Naive thymus-derived CD8-positive, alpha-beta T cell (primary cell): ENCODE data around the gene SSB. TPM values are rescaled to one million over a fixed set of nuclear protein-coding genes. Genes with fewer than 3 reads are reported as not detected.
A peak's percentile ranks its signal among the peaks of the same experiment; 100 is the strongest.
"Not testable (repeated sequence)": the region's sequence is repeated elsewhere in the genome, so short reads cannot be mapped to it uniquely, and the experiment has no call there.

Experiments used
- ATAC-seq, 2 donors: fragments of 150-1000 bp; cut with Tn5 transposase in 1 of 2; sonication (Bioruptor Pico), chemical (Tn5 transposase) in 1 of 2; 1 replicate in 1 of 2; 2 replicates in 1 of 2; pipeline ENCODE4 v1.10.0; 2021; ENCODE audit warnings: mild to moderate bottlenecking in 2 of 2, moderate library complexity in 2 of 2
- POLR2A ChIA-PET: fragments of 350-600 bp; sonication (Branson Sonifier 250); formaldehyde crosslinking; loops from one replicate; lab custom pipeline; 2021; ENCODE audit warnings: antibody characterized with exemption; lab: Charles Lee
- DNase-seq, 10 donors: peaks; one replicate each; pipeline versions ENCODE4 v3.0.0 to v3.0.0-alpha.2; 2020 to 2022
- H3K27ac Mint-ChIP-seq, 10 donors: one replicate each; pipeline ENCODE4 v1.8.0; 2020 to 2022; ENCODE audit warnings: mild to moderate bottlenecking in 10 of 10, mixed read lengths in 10 of 10, moderate library complexity in 4 of 10, inconsistent platforms in 1 of 10
- H3K27me3 Mint-ChIP-seq, 5 donors: one replicate each; pipeline ENCODE4 v1.8.0; 2021 to 2022; ENCODE audit warnings: mixed read lengths in 5 of 5
- H3K36me3 Mint-ChIP-seq, 3 donors: one replicate each; pipeline ENCODE4 v1.8.0; 2020 to 2022; ENCODE audit warnings: mixed read lengths in 3 of 3, mild to moderate bottlenecking in 2 of 3, inconsistent platforms in 1 of 3
- H3K4me1 Mint-ChIP-seq, 4 donors: one replicate each; pipeline ENCODE4 v1.8.0; 2021 to 2022; ENCODE audit warnings: mixed read lengths in 4 of 4
- H3K4me3 Mint-ChIP-seq, 10 donors: one replicate each; pipeline ENCODE4 v1.8.0; 2020 to 2022; ENCODE audit warnings: mild to moderate bottlenecking in 10 of 10, mixed read lengths in 10 of 10, moderate library complexity in 6 of 10, inconsistent platforms in 1 of 10
- H3K9me3 Mint-ChIP-seq, 9 donors: one replicate each; pipeline ENCODE4 v1.8.0; 2020 to 2022; ENCODE audit warnings: mixed read lengths in 9 of 9, mild to moderate bottlenecking in 3 of 9, inconsistent platforms in 1 of 9, moderate library complexity in 1 of 9
- polyA plus RNA-seq, 3 donors: library from polyadenylated mRNA; unstranded; fragments of 300-500 nt; fragmentation: Illumina TruSeq; gene quantifications; one replicate each; pipeline ENCODE4 v1.2.3, GENCODE V29; 2021
- total RNA-seq, 8 experiments: library from RNA in 2 of 8; stranded (reverse) in 2 of 8; gene quantifications; one replicate each; pipeline ENCODE4 v1.2.3 and lab custom pipeline; 2021 to 2026

SSB gene
- total and polyA plus RNA-seq, 5 experiments from 2014 or later, result 110 to 153 (median 124) TPM

DNA sequence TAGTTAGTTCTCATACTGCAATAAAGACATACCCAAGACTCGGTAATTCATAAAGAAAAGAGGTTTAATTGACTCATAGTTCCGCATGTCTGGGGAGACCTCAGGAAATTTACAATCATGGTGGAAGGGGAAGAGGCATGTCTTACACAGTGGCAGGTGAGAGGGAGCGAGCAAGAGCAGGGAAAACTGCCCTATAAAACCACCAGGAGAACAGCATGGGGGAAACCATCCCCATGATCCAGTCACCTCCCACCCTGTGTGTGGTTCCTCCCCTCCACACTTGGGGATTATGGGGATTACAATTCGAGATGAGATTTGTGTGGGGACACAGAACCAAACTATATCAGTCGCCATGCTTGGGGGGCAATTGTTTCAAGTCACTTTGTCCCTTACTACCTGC is 1.1 kb upstream of the SSB start:
- H3K27ac Mint-ChIP-seq, result peak overlapping the region in 9 of 10 donors; percentile 33 to 92 (median 69)
- DNase-seq (no peak), ATAC-seq (no peak)
- peaks cover 7 to 36% (median 17%) of the 10 kb centered on the region in 4 donors for H3K4me1 Mint-ChIP-seq
- peak overlapping the region; percentile 19 to 84 (median 48) for H3K4me3 Mint-ChIP-seq
- peaks cover 0 to 14% (median 0%) of the 10 kb centered on the region in 3 donors for H3K36me3 Mint-ChIP-seq
- H3K9me3 Mint-ChIP-seq, result no peaks in the 10 kb centered on the region
- H3K27me3 Mint-ChIP-seq, result peaks cover 0 to 2% (median 0%) of the 10 kb centered on the region in 5 donors
- POLR2A ChIA-PET, result interaction anchor here (0.6 kb wide), 1 partner anchor 27 kb away, joined by 4 read pairs; the partner anchor contains the start of gene METTL5

GRCh38 chr2:169798397-169798717 is 314 bp upstream of the SSB start:
- peaks cover 0 to 18% (median 0%) of the 10 kb centered on the region in 3 donors for H3K36me3 Mint-ChIP-seq
- no peaks in the 10 kb centered on the region for H3K9me3 Mint-ChIP-seq
- peak overlapping the region; percentile 83 to 96 (median 90) for H3K4me3 Mint-ChIP-seq
- POLR2A ChIA-PET, result interaction anchor here (0.5 to 2.0 kb wide), 6 partner anchors 26 to 1888 kb away, joined by 3 to 14 read pairs (median 7); partner anchors contain the start of genes CFAP210, METTL5, PHOSPHO2 and PPIG
- ATAC-seq (no peak), DNase-seq (no peak)
- peaks cover 0 to 2% (median 0%) of the 10 kb centered on the region in 5 donors for H3K27me3 Mint-ChIP-seq
- H3K4me1 Mint-ChIP-seq, result peaks cover 7 to 40% (median 20%) of the 10 kb centered on the region in 4 donors
- H3K27ac Mint-ChIP-seq, result peak overlapping the region; percentile 84 to 98 (median 92)

- ATAC-seq (no peak), DNase-seq (no peak)
- peaks cover 0 to 58% (median 16%) of the 10 kb centered on the region in 3 donors for H3K36me3 Mint-ChIP-seq
- H3K27me3 Mint-ChIP-seq, result no peaks in the 10 kb centered on the region
- H3K27ac Mint-ChIP-seq, result no peak overlapping the region
- no peaks in the 10 kb centered on the region for H3K9me3 Mint-ChIP-seq
- POLR2A ChIA-PET, result no interaction called here
- peaks cover 7 to 39% (median 23%) of the 10 kb centered on the region in 4 donors for H3K4me1 Mint-ChIP-seq
- H3K4me3 Mint-ChIP-seq, result no peak overlapping the region
Observed at GRCh38 chr2:169803480-169803879, 4.8 kb downstream of the SSB start.

DNA sequence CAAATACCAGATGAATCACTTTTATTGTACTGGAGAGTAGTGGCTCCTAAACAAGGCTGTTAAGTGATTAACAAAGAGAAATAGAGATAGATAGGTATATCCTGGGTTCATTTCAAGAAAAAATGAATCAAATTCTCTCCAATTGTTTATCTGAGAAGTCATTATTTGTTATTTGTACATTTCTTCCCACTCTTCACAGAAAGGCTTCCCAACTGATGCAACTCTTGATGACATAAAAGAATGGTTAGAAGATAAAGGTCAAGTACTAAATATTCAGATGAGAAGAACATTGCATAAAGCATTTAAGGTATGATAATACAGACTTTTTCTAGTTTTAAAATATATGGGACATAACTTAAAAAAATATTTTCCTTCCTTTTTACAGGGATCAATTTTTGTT is 7.9 kb downstream of the SSB start:
- H3K36me3 Mint-ChIP-seq, result peaks cover 6 to 83% (median 32%) of the 10 kb centered on the region in 3 donors
- peak overlapping the region in 6 of 10 donors; percentile 11 to 59 (median 19) for H3K27ac Mint-ChIP-seq
- no peak for ATAC-seq
- no peak for DNase-seq
- peaks cover 4 to 24% (median 13%) of the 10 kb centered on the region in 4 donors for H3K4me1 Mint-ChIP-seq
- POLR2A ChIA-PET, result no interaction called here
- no peak overlapping the region for H3K4me3 Mint-ChIP-seq
- no peaks in the 10 kb centered on the region for H3K27me3 Mint-ChIP-seq
- H3K9me3 Mint-ChIP-seq, result no peaks in the 10 kb centered on the region

- no peaks in the 10 kb centered on the region for H3K27me3 Mint-ChIP-seq
- peak overlapping the region in 2 of 10 donors; percentile 5 to 33 for H3K27ac Mint-ChIP-seq
- no peak overlapping the region for H3K4me3 Mint-ChIP-seq
- peaks cover 7 to 85% (median 34%) of the 10 kb centered on the region in 3 donors for H3K36me3 Mint-ChIP-seq
- DNase-seq (no peak), ATAC-seq (no peak)
- H3K9me3 Mint-ChIP-seq, result no peaks in the 10 kb centered on the region
- POLR2A ChIA-PET, result no interaction called here
- H3K4me1 Mint-ChIP-seq, result peaks cover 0 to 10% (median 1%) of the 10 kb centered on the region in 4 donors
Observed at GRCh38 chr2:169808221-169808620, 9.6 kb downstream of the SSB start.

GRCh38 chr2:169815849-169816248 is 17.2 kb downstream of the SSB start:
- DNase-seq (no peak), ATAC-seq (no peak)
- no peaks in the 10 kb centered on the region for H3K27me3 Mint-ChIP-seq
- peaks cover 11 to 85% (median 38%) of the 10 kb centered on the region in 3 donors for H3K36me3 Mint-ChIP-seq
- H3K4me1 Mint-ChIP-seq, result peaks cover 6 to 32% (median 14%) of the 10 kb centered on the region in 4 donors
- peak overlapping the region in 3 of 10 donors; percentile 5 to 60 (median 10) for H3K27ac Mint-ChIP-seq
- peaks cover 0 to 4% (median 0%) of the 10 kb centered on the region in 9 donors for H3K9me3 Mint-ChIP-seq
- no peak overlapping the region for H3K4me3 Mint-ChIP-seq
- POLR2A ChIA-PET, result interaction anchor here (1.0 kb wide), 1 partner anchor 9 kb away, joined by 6 read pairs; the partner anchor contains the start of gene METTL5

DNA sequence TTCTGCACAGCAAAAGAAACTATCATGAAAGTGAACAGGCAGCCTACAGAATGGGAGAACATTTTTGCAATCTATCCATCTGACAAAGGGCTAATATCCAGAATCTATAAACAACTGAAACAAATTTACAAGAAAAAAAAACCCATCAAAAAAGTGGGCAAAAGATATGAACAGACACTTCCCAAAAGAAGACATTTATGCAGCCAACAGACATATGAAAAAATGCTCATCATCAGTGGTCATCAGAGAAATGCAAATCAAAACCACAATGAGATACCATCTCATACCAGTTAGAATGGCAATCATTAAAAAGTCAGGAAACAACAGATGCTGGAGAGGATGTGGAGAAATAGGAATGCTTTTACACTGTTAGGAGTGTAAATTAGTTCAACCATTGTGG is 18.3 kb downstream of the SSB start:
- H3K9me3 Mint-ChIP-seq, ATAC-seq, H3K27me3 Mint-ChIP-seq, DNase-seq, H3K4me3 Mint-ChIP-seq: not testable (repeated sequence)
- Mint-ChIP-seq H3K4me1 (peaks cover 8 to 43% (median 25%) of the 10 kb centered on the region in 4 donors), H3K27ac (peak overlapping the region in 5 of 10 donors; percentile 4 to 58 (median 18)), H3K36me3 (peaks cover 4 to 86% (median 36%) of the 10 kb centered on the region in 3 donors)
- POLR2A ChIA-PET, result interaction anchor here (0.7 kb wide), 1 partner anchor 532 kb away, joined by 3 read pairs; no protein-coding TSS in a partner anchor

GRCh38 chr2:169817369-169817768 is 18.7 kb downstream of the SSB start:
- DNase-seq, H3K9me3 Mint-ChIP-seq, POLR2A ChIA-PET, H3K27me3 Mint-ChIP-seq, H3K4me3 Mint-ChIP-seq, ATAC-seq: not testable (repeated sequence)
- peaks cover 8 to 46% (median 29%) of the 10 kb centered on the region in 4 donors for H3K4me1 Mint-ChIP-seq
- peak overlapping the region in 4 of 10 donors; percentile 18 to 62 (median 56) for H3K27ac Mint-ChIP-seq
- H3K36me3 Mint-ChIP-seq, result peaks cover 4 to 82% (median 36%) of the 10 kb centered on the region in 3 donors

- Mint-ChIP-seq H3K4me1 (peaks cover 16 to 54% (median 37%) of the 10 kb centered on the region in 4 donors), H3K27ac (peak overlapping the region in 4 of 10 donors; percentile 0 to 35 (median 18)), H3K4me3 (no peak overlapping the region), H3K9me3 (peaks cover 0 to 4% (median 0%) of the 10 kb centered on the region in 9 donors), H3K36me3 (peaks cover 4 to 78% (median 34%) of the 10 kb centered on the region in 3 donors), H3K27me3 (no peaks in the 10 kb centered on the region)
- POLR2A ChIA-PET, result no interaction called here
- no peak for ATAC-seq
- DNase-seq, result no peak
Observed at GRCh38 chr2:169818241-169818640, 19.6 kb downstream of the SSB start.

DNA sequence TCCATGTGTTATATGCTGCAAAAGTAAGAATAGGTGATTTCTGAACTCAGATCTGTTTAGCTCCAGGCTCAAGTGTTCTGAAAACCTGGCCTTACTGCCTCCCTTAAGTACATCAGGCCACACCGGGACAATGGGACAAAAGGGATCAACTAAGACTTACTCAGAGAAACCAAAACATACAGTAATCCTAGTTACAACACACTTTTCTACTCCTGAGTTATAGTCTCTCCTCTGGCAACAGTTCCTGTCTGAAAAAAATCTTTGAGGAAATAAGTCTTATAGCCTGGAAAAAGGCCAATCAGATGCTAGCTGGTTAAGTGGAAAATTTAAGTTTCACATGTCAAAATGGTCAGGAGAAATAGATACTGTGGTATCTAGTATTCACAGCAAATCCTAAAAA is 20.4 kb downstream of the SSB start:
- peaks cover 4 to 73% (median 34%) of the 10 kb centered on the region in 3 donors for H3K36me3 Mint-ChIP-seq
- peak overlapping the region in 8 of 10 donors; percentile 35 to 73 (median 52) for H3K27ac Mint-ChIP-seq
- no peaks in the 10 kb centered on the region for H3K27me3 Mint-ChIP-seq
- H3K4me1 Mint-ChIP-seq, result peaks cover 24 to 62% (median 46%) of the 10 kb centered on the region in 4 donors
- H3K4me3 Mint-ChIP-seq, result no peak overlapping the region
- POLR2A ChIA-PET, result interaction anchor here (1.0 kb wide), 1 partner anchor 8 kb away, joined by 3 read pairs; the partner anchor contains the start of gene UBR3
- H3K9me3 Mint-ChIP-seq, result peaks cover 0 to 4% (median 0%) of the 10 kb centered on the region in 9 donors
- ATAC-seq, result no peak
- no peak for DNase-seq

- peak overlapping the region in 6 of 10 donors; percentile 22 to 80 (median 54) for H3K27ac Mint-ChIP-seq
- H3K4me3 Mint-ChIP-seq, DNase-seq, H3K9me3 Mint-ChIP-seq, H3K27me3 Mint-ChIP-seq, ATAC-seq, POLR2A ChIA-PET: not testable (repeated sequence)
- peaks cover 24 to 67% (median 52%) of the 10 kb centered on the region in 4 donors for H3K4me1 Mint-ChIP-seq
- peaks cover 4 to 64% (median 32%) of the 10 kb centered on the region in 3 donors for H3K36me3 Mint-ChIP-seq
Observed at GRCh38 chr2:169820101-169820500, 21.4 kb downstream of the SSB start.

DNA sequence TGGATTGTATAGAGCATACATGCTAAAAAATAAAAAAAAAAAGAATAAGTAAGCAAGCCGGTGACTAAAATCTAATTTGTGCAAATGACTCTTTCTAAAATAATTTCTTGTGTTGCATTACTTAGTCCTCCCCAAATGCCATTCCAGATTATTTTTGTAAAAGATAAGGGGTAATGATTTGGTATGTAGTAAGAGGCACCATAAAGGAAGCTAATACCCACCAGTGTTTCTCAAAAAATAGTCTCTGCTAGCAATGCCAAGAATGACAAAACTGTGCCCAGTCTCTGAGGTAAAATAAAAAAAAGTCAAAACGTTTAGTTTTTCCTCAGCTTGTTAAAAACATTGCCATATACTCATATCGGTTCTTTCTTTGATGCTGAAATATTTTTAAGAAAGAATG is 23.4 kb downstream of the SSB start:
- H3K4me1 Mint-ChIP-seq, result peaks cover 25 to 63% (median 58%) of the 10 kb centered on the region in 4 donors
- peak overlapping the region in 3 of 10 donors; percentile 39 to 68 (median 39) for H3K27ac Mint-ChIP-seq
- H3K27me3 Mint-ChIP-seq, result no peaks in the 10 kb centered on the region
- H3K9me3 Mint-ChIP-seq, result peaks cover 0 to 2% (median 0%) of the 10 kb centered on the region in 9 donors
- DNase-seq (no peak), ATAC-seq (no peak)
- peak overlapping the region in 7 of 10 donors; percentile 6 to 37 (median 29) for H3K4me3 Mint-ChIP-seq
- POLR2A ChIA-PET, result no interaction called here
- H3K36me3 Mint-ChIP-seq, result peaks cover 4 to 47% (median 18%) of the 10 kb centered on the region in 3 donors
